Activated CD8-positive, alpha-beta T cell treated with anti-CD3 and anti-CD28 coated beads, Interleukin-2, amount 10 ng/mL, durations not matched to agents 7 days and 5 days (primary cell): Measurements from ENCODE around the gene TPRN. TPM values are rescaled to one million over a fixed set of nuclear protein-coding genes. Genes with fewer than 3 reads are reported as not detected.

Experiments used
- ATAC-seq: fragments of 150-1000 bp; cut with Tn5 transposase; one replicate; pipeline ENCODE4 v1.10.0; 2021; ENCODE audit warnings: moderate library complexity
- CTCF ChIA-PET: fragments of 350-600 bp; sonication (Branson Sonifier 250); formaldehyde crosslinking; loops from one replicate; lab custom pipeline; 2021; ENCODE audit warnings: antibody characterized with exemption; lab: Charles Lee
- POLR2A ChIA-PET: fragments of 350-600 bp; sonication (Branson Sonifier 250); formaldehyde crosslinking; loops from one replicate; lab custom pipeline; 2021; ENCODE audit warnings: antibody characterized with exemption; lab: Charles Lee
- DNase-seq: peaks from one replicate; pipeline ENCODE4 v3.0.0-alpha.2; 2020
- H3K27ac Mint-ChIP-seq: one replicate; pipeline ENCODE4 v1.8.0; 2021; ENCODE audit warnings: mild to moderate bottlenecking, mixed read lengths
- H3K27me3 Mint-ChIP-seq: one replicate; pipeline ENCODE4 v1.8.0; 2021; ENCODE audit warnings: low read depth, mixed read lengths
- H3K36me3 Mint-ChIP-seq: one replicate; pipeline ENCODE4 v1.8.0; 2021; ENCODE audit warnings: low read depth, mixed read lengths
- H3K4me1 Mint-ChIP-seq: one replicate; pipeline ENCODE4 v1.8.0; 2021; ENCODE audit warnings: low read depth, mixed read lengths
- H3K4me3 Mint-ChIP-seq: one replicate; pipeline ENCODE4 v1.8.0; 2021; ENCODE audit warnings: mild to moderate bottlenecking, mixed read lengths
- H3K9me3 Mint-ChIP-seq: one replicate; pipeline ENCODE4 v1.8.0; 2022; ENCODE audit warnings: mixed read lengths; ENCODE audit not compliant: insufficient read depth
- total RNA-seq, 2 experiments: library from RNA; stranded (reverse); gene quantifications; one replicate each; pipeline ENCODE4 v1.2.3, GENCODE V29; 2021

TPRN gene
- total RNA-seq, 2 experiments from 2014 or later = 10.9 to 12.0 TPM

DNA sequence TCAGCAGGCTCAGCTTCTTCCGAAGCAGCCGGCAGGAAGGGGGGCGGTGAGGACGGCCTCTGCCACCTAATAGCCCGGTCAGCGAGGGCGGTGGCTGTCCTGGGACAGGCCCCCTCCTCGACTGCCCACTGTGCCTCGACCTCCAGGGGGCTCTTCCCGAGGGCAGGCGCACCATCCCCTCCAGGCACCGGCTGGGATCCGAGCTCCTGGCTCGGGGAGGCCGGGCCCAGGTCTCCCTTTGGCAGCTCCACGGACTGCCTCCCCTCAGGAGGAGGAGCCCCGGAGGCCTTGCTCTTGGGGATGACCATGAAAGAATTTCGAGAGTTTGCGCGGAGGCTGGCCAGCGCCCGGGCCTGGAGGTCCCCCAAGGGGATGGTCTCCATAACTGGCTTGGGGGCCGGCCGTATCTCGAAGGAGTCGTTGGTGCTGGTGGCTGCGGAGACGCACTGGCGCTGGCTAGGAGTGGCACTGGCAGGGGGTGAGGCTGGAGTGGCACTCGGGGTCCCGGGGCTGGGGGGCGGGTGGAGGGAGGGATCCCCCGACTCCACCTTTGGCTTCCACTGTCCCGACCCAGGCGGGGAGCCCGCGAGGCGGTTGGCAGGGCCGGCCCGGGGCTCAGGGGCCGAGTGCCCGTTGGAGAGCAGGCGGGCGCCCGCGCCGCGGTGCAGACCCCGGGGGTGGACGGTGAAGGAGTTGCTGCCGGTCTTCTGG lies 975 bp downstream of the TPRN start:
- DNase-seq (no peak), ATAC-seq (no peak)
- peak overlapping the region; percentile 72 for H3K4me3 Mint-ChIP-seq
- H3K27ac Mint-ChIP-seq = peak overlapping the region; percentile 55
- H3K36me3 Mint-ChIP-seq = peaks cover 6% of the 10 kb centered on the region
- CTCF ChIA-PET = interaction anchor here (1.2 to 2.1 kb wide), 2 partner anchors 10 to 37 kb away, joined by 4 to 12 read pairs; partner anchors contain the start of genes ANAPC2 and SSNA1
- peaks cover 38% of the 10 kb centered on the region for H3K4me1 Mint-ChIP-seq
- H3K27me3 Mint-ChIP-seq = no peaks in the 10 kb centered on the region
- no peaks in the 10 kb centered on the region for H3K9me3 Mint-ChIP-seq
- POLR2A ChIA-PET = interaction anchor here (2.0 to 3.4 kb wide), 2 partner anchors 11 to 70 kb away, joined by 5 to 27 read pairs; partner anchors contain the start of genes ANAPC2 and SSNA1

DNA sequence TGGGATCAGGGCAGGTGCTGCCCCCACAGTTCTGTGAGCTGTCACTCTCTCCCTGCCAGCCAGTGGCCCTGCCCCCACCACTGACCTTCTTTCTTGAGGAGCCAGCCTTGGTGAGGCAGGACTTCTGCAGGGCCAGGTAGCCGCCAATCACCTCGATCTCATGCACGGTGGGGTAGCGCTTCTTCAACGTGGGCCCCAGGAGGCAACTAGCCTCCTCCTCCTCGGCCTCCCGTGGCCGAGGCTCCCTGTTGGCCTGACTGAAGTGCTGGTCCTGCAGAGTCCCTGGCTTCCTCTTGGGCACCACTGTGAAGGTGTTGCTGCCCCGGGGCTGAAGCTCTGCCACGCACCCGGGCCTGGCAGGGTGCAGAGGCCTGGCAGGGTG lies 1.6 kb downstream of the TPRN start:
- DNase-seq = no peak
- Mint-ChIP-seq H3K36me3 (peaks cover 4% of the 10 kb centered on the region), H3K27ac (no peak overlapping the region), H3K4me1 (peaks cover 32% of the 10 kb centered on the region), H3K4me3 (no peak overlapping the region), H3K27me3 (no peaks in the 10 kb centered on the region), H3K9me3 (no peaks in the 10 kb centered on the region)
- ChIA-PET POLR2A (interaction anchor here (2.0 to 3.4 kb wide), 2 partner anchors 10 to 69 kb away, joined by 5 to 27 read pairs; partner anchors contain the start of genes ANAPC2 and SSNA1), CTCF (interaction anchor here (1.2 to 2.1 kb wide), 2 partner anchors 10 to 37 kb away, joined by 4 to 12 read pairs; partner anchors contain the start of genes ANAPC2 and SSNA1)
- ATAC-seq = no peak

DNA sequence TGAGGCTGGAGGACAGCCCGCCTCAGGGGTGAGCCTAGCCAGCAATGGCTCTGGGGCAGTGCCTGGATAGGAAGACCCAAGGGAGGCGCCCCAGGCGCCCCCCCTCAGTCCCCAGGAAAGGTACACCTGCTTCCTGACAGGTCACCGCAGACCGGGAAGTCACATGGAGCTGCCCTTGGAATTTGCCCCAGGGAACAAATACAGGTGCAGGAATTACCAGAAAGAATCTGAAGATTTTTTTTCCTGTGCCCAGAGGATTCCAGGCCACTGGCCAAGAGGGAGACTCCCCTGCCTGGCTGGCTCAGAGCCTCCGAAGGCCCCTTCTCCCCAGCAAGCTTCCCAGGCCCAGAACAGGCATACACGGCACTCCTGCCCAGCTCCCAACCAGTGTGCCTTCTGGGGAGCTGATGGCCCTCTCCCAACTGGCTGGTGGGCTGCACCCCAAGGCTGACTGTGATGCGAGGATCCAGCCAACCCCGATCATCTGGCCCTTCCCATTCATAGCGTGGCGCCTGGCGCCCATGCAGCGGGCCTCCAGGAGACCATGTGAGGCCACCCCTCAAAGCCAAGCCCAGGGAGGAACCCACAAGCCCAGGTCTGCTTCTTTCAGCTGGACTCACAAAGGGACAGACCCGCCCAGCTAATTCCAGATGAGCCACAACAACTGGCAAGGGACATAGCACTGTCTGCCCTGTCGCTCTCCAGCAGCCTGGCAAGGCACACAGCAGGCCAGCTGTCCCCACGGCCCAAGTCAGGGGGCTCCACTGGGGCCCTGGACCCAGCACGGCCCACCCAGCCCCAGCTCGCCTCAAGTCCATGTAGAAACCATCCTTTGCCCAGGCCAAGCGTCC lies 2.3 kb downstream of the TPRN start:
- DNase-seq (no peak), ATAC-seq (no peak)
- CTCF ChIA-PET = interaction anchor here (1.2 to 2.1 kb wide), 2 partner anchors 9 to 38 kb away, joined by 4 to 12 read pairs; partner anchors contain the start of genes ANAPC2 and SSNA1
- Mint-ChIP-seq H3K27ac (no peak overlapping the region), H3K36me3 (peaks cover 4% of the 10 kb centered on the region), H3K4me3 (no peak overlapping the region), H3K27me3 (no peaks in the 10 kb centered on the region), H3K4me1 (peaks cover 27% of the 10 kb centered on the region), H3K9me3 (no peaks in the 10 kb centered on the region)
- POLR2A ChIA-PET = interaction anchor here (2.0 to 3.4 kb wide), 2 partner anchors 10 to 68 kb away, joined by 5 to 27 read pairs; partner anchors contain the start of genes ANAPC2 and SSNA1

DNA sequence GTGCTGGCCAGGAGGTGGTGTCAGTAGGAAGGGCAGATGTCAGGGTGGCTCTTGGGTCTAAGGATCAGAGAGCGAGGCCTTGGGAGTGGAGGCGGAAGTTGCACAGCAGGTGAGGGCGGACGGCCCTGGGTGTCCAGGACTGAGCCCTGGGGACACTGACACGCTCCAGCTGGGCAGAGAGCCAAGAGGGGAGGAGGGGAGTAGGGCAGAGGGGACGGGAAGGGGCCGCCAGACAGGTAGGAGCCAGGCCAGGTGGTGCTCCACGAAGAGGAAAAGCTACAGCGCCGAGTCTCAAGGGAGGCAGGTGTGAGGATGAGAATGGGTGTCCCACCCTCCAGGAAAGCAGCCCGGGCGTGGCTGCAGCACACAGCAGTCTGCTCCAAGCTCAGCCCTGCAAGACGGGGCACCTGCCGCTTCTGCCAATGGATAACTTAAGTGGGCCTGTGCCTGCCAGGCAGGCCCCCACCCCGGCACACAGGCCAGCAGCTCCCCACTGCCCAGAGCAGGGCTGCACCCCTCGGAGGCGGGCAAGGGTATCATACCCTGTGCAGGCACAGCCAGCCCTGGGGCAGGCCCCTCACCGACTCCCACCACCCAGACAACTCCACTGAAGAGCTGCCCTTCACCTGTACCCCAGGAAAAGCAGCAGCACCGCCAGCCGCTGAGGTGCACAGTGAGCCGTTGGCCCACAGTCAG lies 4.9 kb downstream of the TPRN start:
- H3K27ac Mint-ChIP-seq = no peak overlapping the region
- DNase-seq (no peak), ATAC-seq (no peak)
- ChIA-PET POLR2A (interaction anchor here (0.7 to 1.4 kb wide), 3 partner anchors 9 to 58 kb away, joined by 3 to 5 read pairs (median 4); partner anchors contain the start of gene TUBB4B), CTCF (interaction anchor here (1.6 kb wide), 1 partner anchor 19 kb away, joined by 3 read pairs; no protein-coding TSS in a partner anchor)
- no peaks in the 10 kb centered on the region for H3K9me3 Mint-ChIP-seq
- H3K36me3 Mint-ChIP-seq = no peaks in the 10 kb centered on the region
- no peak overlapping the region for H3K4me3 Mint-ChIP-seq
- H3K4me1 Mint-ChIP-seq = peaks cover 14% of the 10 kb centered on the region
- no peaks in the 10 kb centered on the region for H3K27me3 Mint-ChIP-seq

DNA sequence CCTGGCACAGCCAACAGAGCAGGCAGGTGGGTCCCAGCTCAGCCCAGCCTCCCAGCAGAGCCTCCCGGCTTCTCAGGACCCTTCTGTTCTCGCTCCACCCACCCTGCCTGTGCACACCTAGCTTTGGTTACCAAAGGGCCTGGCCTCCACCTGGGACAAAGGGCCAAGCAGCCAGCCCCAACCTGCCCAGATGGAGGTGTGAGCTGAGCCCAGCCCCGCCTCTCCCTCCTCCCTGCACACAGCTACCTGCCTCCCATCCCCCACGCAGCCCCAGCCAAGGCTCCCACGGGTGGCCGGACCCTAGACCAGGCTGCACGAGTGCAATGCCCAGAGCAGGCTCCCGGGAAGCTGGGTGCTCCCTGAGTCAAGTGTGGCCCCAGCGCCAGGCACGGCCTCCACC lies 5.6 kb downstream of the TPRN start:
- no peak overlapping the region for H3K4me3 Mint-ChIP-seq
- H3K36me3 Mint-ChIP-seq = no peaks in the 10 kb centered on the region
- ATAC-seq (no peak), DNase-seq (no peak)
- peaks cover 20% of the 10 kb centered on the region for H3K4me1 Mint-ChIP-seq
- no peak overlapping the region for H3K27ac Mint-ChIP-seq
- CTCF ChIA-PET = interaction anchor here (1.6 kb wide), 1 partner anchor 18 kb away, joined by 3 read pairs; no protein-coding TSS in a partner anchor
- H3K27me3 Mint-ChIP-seq = no peaks in the 10 kb centered on the region
- POLR2A ChIA-PET = interaction anchor here (0.7 to 1.4 kb wide), 3 partner anchors 10 to 59 kb away, joined by 3 to 5 read pairs (median 4); partner anchors contain the start of gene TUBB4B
- H3K9me3 Mint-ChIP-seq = no peaks in the 10 kb centered on the region

DNA sequence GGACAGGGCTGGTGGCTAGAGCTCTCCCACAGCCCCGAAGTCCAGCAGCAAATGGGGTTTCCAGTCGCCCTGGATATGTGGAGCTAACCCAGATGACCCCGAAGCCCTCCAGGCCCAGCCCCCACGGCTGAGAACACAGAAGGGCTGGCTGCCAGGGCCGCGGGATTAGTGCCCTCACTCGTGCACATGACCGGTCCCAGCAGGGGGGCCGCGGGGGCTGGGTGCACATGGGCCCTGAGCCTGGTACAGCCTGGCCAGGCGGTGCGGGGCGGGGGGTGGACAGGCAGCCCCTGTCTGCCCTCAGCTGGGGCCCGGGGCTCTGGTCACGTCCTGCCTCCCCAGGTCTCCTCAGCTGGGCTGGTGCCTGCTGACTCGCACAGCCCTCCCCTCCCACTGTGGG lies 6.2 kb downstream of the TPRN start:
- ChIA-PET POLR2A (interaction anchor here (1.3 kb wide), 1 partner anchor 46 kb away, joined by 4 read pairs; the partner anchor contains the start of gene TUBB4B), CTCF (no interaction called here)
- ATAC-seq (no peak), DNase-seq (no peak)
- Mint-ChIP-seq H3K4me1 (peaks cover 23% of the 10 kb centered on the region), H3K9me3 (no peaks in the 10 kb centered on the region), H3K27ac (no peak overlapping the region), H3K36me3 (peaks cover 1% of the 10 kb centered on the region), H3K4me3 (no peak overlapping the region), H3K27me3 (no peaks in the 10 kb centered on the region)

DNA sequence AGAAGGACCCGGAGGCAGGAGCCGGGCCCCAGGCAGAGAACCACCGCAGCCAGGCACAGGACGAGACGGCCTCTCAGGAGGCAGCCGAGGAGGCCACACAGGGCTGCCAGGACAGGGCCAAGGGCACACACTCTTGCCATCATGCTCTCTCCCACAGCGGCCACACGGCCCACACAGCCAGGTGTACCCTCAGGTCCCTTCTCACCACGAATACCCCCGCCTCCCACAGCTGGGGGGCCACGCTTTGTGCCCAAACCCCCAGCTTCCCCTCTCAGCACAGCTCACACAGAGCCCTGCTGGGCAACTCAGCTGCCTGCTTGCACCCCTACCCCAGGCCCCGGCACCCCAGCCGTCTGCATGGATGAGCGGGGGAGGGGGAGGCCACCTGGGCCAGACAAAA lies 6.8 kb downstream of the TPRN start:
- H3K4me1 Mint-ChIP-seq = peaks cover 24% of the 10 kb centered on the region
- ATAC-seq = no peak
- H3K27me3 Mint-ChIP-seq = no peaks in the 10 kb centered on the region
- DNase-seq = no peak
- H3K36me3 Mint-ChIP-seq = peaks cover 5% of the 10 kb centered on the region
- no peak overlapping the region for H3K4me3 Mint-ChIP-seq
- no peak overlapping the region for H3K27ac Mint-ChIP-seq
- H3K9me3 Mint-ChIP-seq = no peaks in the 10 kb centered on the region
- ChIA-PET CTCF (interaction anchor here (1.2 kb wide), 1 partner anchor 43 kb away, joined by 5 read pairs; no protein-coding TSS in a partner anchor), POLR2A (interaction anchor here (1.0 to 1.6 kb wide), 2 partner anchors 11 to 47 kb away, joined by 3 to 4 read pairs; partner anchors contain the start of gene TUBB4B)

DNA sequence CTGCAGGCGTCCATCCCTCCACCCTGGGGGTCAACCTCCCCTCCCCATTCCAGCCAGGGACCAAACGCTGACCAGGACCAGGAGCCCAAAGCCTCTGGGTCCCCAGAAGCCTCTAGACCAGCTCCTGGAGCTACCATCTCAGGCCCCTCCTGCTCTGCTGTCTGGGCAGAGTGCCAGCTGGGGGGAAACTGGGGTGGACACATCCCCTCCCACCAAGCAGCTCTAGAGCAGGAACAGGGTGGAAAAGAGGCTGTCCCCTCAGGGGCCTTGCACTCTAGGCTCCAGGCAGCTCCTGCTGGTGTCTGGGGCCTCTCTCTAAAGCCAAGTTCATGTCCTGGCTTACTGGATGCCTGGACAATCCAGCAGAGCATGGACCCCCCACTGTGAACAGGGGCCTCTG lies 7.7 kb downstream of the TPRN start:
- Mint-ChIP-seq H3K36me3 (peaks cover 5% of the 10 kb centered on the region), H3K4me3 (no peak overlapping the region), H3K4me1 (peaks cover 19% of the 10 kb centered on the region), H3K9me3 (no peaks in the 10 kb centered on the region), H3K27ac (no peak overlapping the region), H3K27me3 (no peaks in the 10 kb centered on the region)
- ChIA-PET POLR2A (interaction anchor here (1.0 to 1.6 kb wide), 2 partner anchors 12 to 48 kb away, joined by 3 to 4 read pairs; partner anchors contain the start of gene TUBB4B), CTCF (interaction anchor here (1.2 to 1.5 kb wide), 3 partner anchors 34 to 158 kb away, joined by 3 to 5 read pairs (median 4); partner anchors contain the start of gene RNF224)
- ATAC-seq (no peak), DNase-seq (no peak)

DNA sequence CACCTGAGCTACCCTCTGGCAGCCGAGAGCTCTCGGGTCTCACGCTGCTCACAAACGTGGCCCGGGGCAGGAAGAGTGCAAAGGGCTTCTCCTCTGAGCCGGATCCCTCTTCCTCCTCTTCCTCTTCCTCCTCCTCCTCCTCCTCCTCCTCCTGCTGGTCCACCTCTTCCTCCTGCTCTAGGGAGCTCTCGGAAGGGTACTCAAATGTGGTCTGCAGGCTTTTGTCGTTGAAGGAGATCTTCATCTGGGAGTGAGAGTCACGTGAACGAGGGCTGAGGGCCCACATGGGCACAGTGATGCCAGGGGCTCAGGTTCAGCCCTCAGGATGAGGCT lies 8.1 kb downstream of the TPRN start:
- ATAC-seq (no peak), DNase-seq (no peak)
- CTCF ChIA-PET = interaction anchor here (0.7 to 1.5 kb wide), 3 partner anchors 9 to 158 kb away, joined by 3 to 4 read pairs (median 3); partner anchors contain the start of gene RNF224
- Mint-ChIP-seq H3K27ac (no peak overlapping the region), H3K9me3 (no peaks in the 10 kb centered on the region), H3K27me3 (no peaks in the 10 kb centered on the region), H3K4me3 (no peak overlapping the region), H3K4me1 (peaks cover 23% of the 10 kb centered on the region), H3K36me3 (peaks cover 5% of the 10 kb centered on the region)
- POLR2A ChIA-PET = interaction anchor here (0.6 to 1.6 kb wide), 3 partner anchors 13 to 58 kb away, joined by 3 to 5 read pairs (median 4); partner anchors contain the start of genes TMEM203 and TUBB4B

DNA sequence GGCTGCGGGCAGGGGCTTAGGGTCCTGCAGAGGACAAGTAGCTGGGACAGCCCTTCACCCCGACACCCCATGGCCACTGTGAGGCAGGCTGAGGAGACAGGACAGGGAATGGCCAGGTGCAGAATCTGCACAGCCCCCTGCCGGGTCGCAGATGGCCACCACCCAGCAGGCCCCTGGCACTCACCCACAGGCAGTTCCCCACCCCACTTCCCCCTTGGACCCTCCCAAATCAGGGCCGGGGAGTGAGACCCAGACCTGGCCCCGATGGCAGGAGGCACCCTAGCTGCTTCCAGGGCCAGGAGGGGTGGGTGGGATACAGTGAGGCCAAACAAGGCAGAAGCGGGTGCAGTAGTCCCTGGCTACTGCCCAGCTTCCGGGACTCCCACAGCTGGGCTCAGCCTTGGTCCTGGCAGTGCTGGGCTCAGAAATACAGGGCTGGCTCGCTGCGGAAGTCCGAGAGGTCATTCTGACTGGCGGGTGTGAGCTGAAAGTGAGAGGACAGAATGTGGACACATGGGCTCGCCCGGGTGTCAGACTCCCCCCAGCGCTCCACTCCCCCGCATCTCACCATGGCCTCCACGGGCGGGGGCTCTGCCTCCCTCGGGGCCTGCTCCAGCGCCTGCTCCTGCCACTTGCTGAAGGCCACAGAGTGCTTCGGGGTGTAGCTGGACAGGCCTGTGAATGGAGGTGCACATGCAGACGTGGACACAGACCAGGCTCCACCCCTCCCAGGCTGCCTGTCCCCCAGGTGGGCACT lies 8.7 kb downstream of the TPRN start:
- DNase-seq = no peak
- Mint-ChIP-seq H3K4me3 (no peak overlapping the region), H3K36me3 (peaks cover 6% of the 10 kb centered on the region), H3K27me3 (no peaks in the 10 kb centered on the region), H3K4me1 (peaks cover 29% of the 10 kb centered on the region), H3K9me3 (no peaks in the 10 kb centered on the region), H3K27ac (no peak overlapping the region)
- POLR2A ChIA-PET = interaction anchor here (0.6 to 1.3 kb wide), 2 partner anchors 13 to 57 kb away, joined by 3 to 5 read pairs; partner anchors contain the start of gene TMEM203
- CTCF ChIA-PET = interaction anchor here (0.7 to 1.5 kb wide), 3 partner anchors 9 to 157 kb away, joined by 3 to 4 read pairs (median 3); partner anchors contain the start of gene RNF224
- ATAC-seq = no peak
